Body of pancreas (tissue), 4 donors: Measurements from ENCODE around the gene RABGAP1. TPM values are rescaled to one million over a fixed set of nuclear protein-coding genes. Genes with fewer than 3 reads are reported as not detected.

ENCODE experiments used
- ATAC-seq: fragments of 150-250 bp; one replicate; pipeline ENCODE4 v1.9.1; 2016
- DNase-seq, 4 donors: peaks; one replicate each; pipeline ENCODE4 v3.0.0-alpha.2; 2019
- H3K27ac ChIP-seq, 4 donors: fragments of 200-600 bp; sonication (generic); 1 replicate in 3 of 4; 2 replicates in 1 of 4; pipeline versions ENCODE4 v1.5.1 to v1.6.1; 2016 to 2019; ENCODE audit warnings: mild to moderate bottlenecking in 1 of 4, mixed read lengths in 1 of 4, moderate library complexity in 1 of 4
- H3K27me3 ChIP-seq, 2 donors: fragments of 200-600 bp; sonication (generic); one replicate each; pipeline ENCODE4 v1.6.0; 2016; ENCODE audit warnings: mild to moderate bottlenecking in 1 of 2
- H3K36me3 ChIP-seq, 2 donors: fragments of 200-600 bp; sonication (generic); replicated peaks in 1 of 2; 2 replicates each; pipeline ENCODE4 v1.5.1; 2016; ENCODE audit warnings: low read depth in 2 of 2; ENCODE audit not compliant: insufficient read depth in 1 of 2
- H3K4me1 ChIP-seq: fragments of 200-600 bp; sonication (generic); one replicate; pipeline ENCODE4 v1.6.0; 2016
- H3K4me3 ChIP-seq, 2 donors: fragments of 200-600 bp; sonication (generic); 1 replicate in 1 of 2; 2 replicates in 1 of 2; pipeline ENCODE4 v1.5.1; 2016 to 2019
- H3K9me3 ChIP-seq, 3 donors: fragments of 200-600 bp; sonication (generic); 1 replicate in 2 of 3; 2 replicates in 1 of 3; pipeline ENCODE4 v1.5.1; 2016
- POLR2A ChIP-seq, 3 donors: fragments of 450-650 bp; IDR thresholded peaks; one replicate each; pipeline ENCODE4 v1.6.1; 2016; ENCODE audit warnings: antibody characterized with exemption in 3 of 3, mild to moderate bottlenecking in 2 of 3
- WGBS, 2 donors: methylation state at CpG; one replicate each; pipeline ENCODE4 v1.1.5; 2017; 5-methylcytosine and 5-hydroxymethylcytosine counted together
- intact Hi-C: fragments of 100-400 bp; cut with DNase I; formaldehyde crosslinking; loops from one replicate; pipeline ENCODE4 v1.15.1; 2023
- total RNA-seq, 2 donors: library from RNA; depleted of rRNA; stranded (reverse); fragments of >200 nt; gene quantifications; one replicate each; pipeline ENCODE4 v1.1.0, GENCODE V29; 2016
- TF ChIP-seq, protein P1 (sequence below), 7 experiments: fragments of 450-650 bp in 4 of 7; fragments of 200-600 bp in 3 of 7; sonication (generic) in 3 of 7; IDR thresholded peaks; one replicate each; pipeline ENCODE4 v1.5.1; 2016 to 2019; ENCODE audit warnings: antibody characterized with exemption in 7 of 7

Gene RABGAP1
- total RNA-seq, 2 donors from 2014 or later: 31.1 to 33.6 TPM

DNA sequence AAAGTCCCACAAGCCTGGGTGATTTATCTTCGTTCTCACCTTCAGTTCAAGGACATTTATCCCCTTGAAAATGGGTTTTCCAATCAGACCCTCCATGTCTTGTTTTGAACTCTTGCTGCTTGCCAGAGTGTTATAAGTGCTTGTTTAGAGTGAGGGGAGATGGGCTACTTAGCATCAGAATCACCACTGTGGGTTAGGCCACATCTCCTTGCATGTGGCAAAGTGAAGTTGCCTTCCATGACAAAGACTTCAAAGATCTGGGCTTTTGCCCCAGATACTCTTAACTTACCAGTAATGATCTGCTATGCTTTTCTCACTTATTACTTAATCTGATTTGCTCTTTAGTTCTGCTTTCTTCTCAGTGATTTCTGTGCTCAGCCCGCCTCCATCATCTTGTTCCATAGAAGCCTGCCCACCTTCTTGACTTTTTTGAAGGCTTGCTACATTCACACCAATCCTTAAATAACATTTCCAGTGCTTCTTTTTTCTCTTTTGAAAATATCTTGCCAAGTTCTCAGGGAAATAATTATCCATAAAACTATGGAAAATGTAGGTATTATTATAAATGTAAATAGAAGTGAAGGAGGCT, 131.7 kb downstream of the RABGAP1 start:
- intact Hi-C loops: no loop called here
- ATAC-seq: no peak
- no peak overlapping the region for H3K27ac ChIP-seq
- peaks cover 0 to 9% of the 10 kb centered on the region in 2 donors for H3K36me3 ChIP-seq
- no peaks in the 10 kb centered on the region for H3K9me3 ChIP-seq
- no peaks in the 10 kb centered on the region for H3K27me3 ChIP-seq
- no peaks in the 10 kb centered on the region for H3K4me1 ChIP-seq
- DNase-seq: no peak
- no peak for TF ChIP-seq POLR2A (IDR thresholded peaks at IDR 0.05)
- TF ChIP-seq, protein P1, sequence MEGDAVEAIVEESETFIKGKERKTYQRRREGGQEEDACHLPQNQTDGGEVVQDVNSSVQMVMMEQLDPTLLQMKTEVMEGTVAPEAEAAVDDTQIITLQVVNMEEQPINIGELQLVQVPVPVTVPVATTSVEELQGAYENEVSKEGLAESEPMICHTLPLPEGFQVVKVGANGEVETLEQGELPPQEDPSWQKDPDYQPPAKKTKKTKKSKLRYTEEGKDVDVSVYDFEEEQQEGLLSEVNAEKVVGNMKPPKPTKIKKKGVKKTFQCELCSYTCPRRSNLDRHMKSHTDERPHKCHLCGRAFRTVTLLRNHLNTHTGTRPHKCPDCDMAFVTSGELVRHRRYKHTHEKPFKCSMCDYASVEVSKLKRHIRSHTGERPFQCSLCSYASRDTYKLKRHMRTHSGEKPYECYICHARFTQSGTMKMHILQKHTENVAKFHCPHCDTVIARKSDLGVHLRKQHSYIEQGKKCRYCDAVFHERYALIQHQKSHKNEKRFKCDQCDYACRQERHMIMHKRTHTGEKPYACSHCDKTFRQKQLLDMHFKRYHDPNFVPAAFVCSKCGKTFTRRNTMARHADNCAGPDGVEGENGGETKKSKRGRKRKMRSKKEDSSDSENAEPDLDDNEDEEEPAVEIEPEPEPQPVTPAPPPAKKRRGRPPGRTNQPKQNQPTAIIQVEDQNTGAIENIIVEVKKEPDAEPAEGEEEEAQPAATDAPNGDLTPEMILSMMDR (IDR thresholded peaks at IDR 0.05): no peak
- no peak overlapping the region for H3K4me3 ChIP-seq
- 84 to 86% methylated on average over 2 of the region's 2 CpGs for WGBS, 2 donors

DNA sequence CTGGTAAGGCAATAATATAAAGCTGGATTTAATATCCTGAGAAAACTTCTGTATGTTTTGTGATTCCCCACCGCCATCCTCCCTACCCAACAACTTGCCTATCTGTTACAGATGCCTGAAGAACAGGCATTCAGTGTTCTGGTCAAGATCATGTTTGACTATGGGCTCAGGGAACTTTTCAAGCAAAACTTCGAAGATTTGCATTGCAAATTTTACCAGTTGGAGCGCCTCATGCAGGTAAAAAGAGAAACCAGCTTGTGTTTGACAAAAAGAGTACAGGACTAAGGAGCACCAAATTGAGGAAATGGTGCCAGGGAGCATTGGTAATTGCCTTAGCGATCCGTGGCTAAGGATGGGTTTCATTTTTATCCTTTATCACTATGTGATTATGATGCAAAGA, 132.6 kb downstream of the RABGAP1 start:
- intact Hi-C loops: no loop called here
- 76 to 79% methylated on average over 5 of the region's 5 CpGs for WGBS, 2 donors
- TF ChIP-seq POLR2A (IDR thresholded peaks at IDR 0.05): no peak
- TF ChIP-seq, protein P1 (IDR thresholded peaks at IDR 0.05): no peak
- Histone ChIP-seq H3K27me3 (no peaks in the 10 kb centered on the region), H3K36me3 (peaks cover 0 to 10% of the 10 kb centered on the region in 2 donors), H3K4me1 (no peaks in the 10 kb centered on the region), H3K4me3 (no peak overlapping the region), H3K9me3 (no peaks in the 10 kb centered on the region), H3K27ac (no peak overlapping the region)
- no peak for DNase-seq
- ATAC-seq: no peak

DNA sequence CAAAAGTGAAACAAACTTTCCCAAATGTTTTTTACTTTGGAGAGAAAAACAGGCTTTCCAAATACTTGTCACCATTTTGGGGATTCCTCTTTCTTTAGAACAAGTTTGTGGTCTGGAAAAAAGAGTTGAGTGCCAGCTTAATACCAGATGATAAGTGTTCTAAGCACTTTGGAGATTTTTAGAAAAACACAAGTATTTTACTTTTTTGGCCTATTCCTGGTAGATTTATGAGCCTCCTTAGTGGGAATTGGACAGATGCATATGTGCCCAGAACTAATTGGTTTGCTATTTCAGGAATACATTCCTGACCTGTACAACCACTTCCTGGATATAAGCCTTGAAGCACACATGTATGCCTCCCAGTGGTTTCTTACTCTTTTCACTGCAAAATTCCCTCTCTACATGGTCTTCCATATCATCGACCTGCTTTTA, 133.2 kb downstream of the RABGAP1 start:
- Histone ChIP-seq H3K4me1 (no peaks in the 10 kb centered on the region), H3K27ac (no peak overlapping the region), H3K27me3 (no peaks in the 10 kb centered on the region), H3K4me3 (no peak overlapping the region), H3K9me3 (no peaks in the 10 kb centered on the region), H3K36me3 (peaks cover 0 to 13% of the 10 kb centered on the region in 2 donors)
- 67 to 72% methylated on average over 1 of the region's 1 CpG for WGBS, 2 donors
- ATAC-seq (no peak), DNase-seq (no peak)
- TF ChIP-seq, protein P1 (IDR thresholded peaks at IDR 0.05): no peak
- no peak for TF ChIP-seq POLR2A (IDR thresholded peaks at IDR 0.05)
- intact Hi-C loops: no loop called here

DNA sequence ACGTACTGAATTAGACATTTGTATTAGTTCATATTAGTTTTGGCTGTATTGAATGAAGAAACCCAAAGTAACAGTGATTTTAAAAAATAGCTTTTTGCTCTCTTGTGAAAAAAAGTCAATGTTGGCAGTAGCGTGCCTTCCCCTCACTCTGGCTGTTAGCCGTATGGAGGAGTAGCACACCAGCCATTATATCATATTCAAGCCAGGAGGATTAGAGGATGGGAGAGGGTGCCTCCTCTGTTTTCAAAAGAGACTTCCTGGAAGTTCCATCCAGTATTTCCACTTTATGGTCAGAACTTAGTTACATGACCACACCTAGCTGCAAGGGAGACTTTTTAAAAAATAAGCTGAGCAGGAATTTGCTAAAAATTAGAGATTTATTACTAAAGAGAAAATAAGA, 133.8 kb downstream of the RABGAP1 start:
- no peak overlapping the region for H3K4me3 ChIP-seq
- ATAC-seq (no peak), DNase-seq (no peak)
- no peaks in the 10 kb centered on the region for H3K27me3 ChIP-seq
- H3K9me3 ChIP-seq: no peaks in the 10 kb centered on the region
- H3K4me1 ChIP-seq: no peaks in the 10 kb centered on the region
- intact Hi-C loops: no loop called here
- no peak overlapping the region for H3K27ac ChIP-seq
- peaks cover 0 to 13% of the 10 kb centered on the region in 2 donors for H3K36me3 ChIP-seq
- WGBS, 2 donors: 90 to 93% methylated on average over 3 of the region's 3 CpGs
- TF ChIP-seq POLR2A (IDR thresholded peaks at IDR 0.05): no peak
- TF ChIP-seq, protein P1 (IDR thresholded peaks at IDR 0.05): no peak

DNA sequence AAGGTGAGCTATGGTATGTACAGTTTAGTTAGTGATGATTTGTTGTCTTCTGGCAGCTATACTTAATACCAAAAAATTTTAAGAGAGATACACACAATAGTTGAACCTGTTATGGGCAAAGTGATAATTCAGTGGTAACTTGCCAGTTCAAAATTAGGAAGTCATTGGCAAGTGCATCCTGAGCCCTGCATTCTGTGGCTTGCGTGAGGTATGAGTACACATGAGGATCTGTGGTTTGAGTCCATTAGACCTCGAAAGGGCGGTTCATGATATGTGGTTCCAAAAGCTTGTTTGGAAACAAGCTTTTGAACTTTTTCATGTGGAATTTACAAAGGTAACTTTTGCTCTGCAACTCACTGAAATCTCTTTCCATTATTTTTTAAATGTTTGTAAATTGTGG, 139.6 kb downstream of the RABGAP1 start:
- DNase-seq (no peak), ATAC-seq (no peak)
- 83 to 88% methylated on average over 3 of the region's 3 CpGs for WGBS, 2 donors
- no peaks in the 10 kb centered on the region for H3K27me3 ChIP-seq
- H3K4me3 ChIP-seq: no peak overlapping the region
- peaks cover 0 to 12% of the 10 kb centered on the region in 2 donors for H3K36me3 ChIP-seq
- H3K4me1 ChIP-seq: no peaks in the 10 kb centered on the region
- TF ChIP-seq POLR2A (IDR thresholded peaks at IDR 0.05): no peak
- TF ChIP-seq, protein P1 (IDR thresholded peaks at IDR 0.05): no peak
- no peaks in the 10 kb centered on the region for H3K9me3 ChIP-seq
- H3K27ac ChIP-seq: no peak overlapping the region
- intact Hi-C loops: loop anchor here (10.0 kb wide), 1 partner anchor 264 kb away; no protein-coding TSS in a partner anchor
